Measurements from ENCODE around the gene VAMP7.
"Not testable (repeated sequence)": the region's sequence is repeated elsewhere in the genome, so short reads cannot be mapped to it uniquely, and the experiment has no call there.

Gene VAMP7

DNA sequence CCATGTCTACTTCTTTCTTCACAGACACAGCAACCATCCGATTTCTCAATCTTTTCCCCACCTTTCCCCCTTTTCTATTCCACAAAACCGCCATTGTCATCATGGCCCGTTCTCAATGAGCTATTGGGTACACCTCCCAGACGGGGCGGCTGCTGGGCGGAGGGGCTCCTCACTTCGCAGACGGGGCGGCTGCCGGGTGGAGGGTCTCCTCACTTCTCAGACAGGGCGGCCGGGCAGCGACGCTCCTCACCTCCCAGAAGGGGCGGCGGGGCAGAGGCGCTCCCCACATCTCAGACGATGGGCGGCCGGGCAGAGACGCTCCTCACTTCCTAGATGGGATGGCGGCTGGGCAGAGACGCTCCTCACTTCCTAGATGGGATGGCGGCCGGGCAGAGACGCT lies 26.5 kb downstream of the VAMP7 start:
- DNase-seq (ENCODE audit: low read depth in 2 of 2, low spot score in 1 of 2), result not testable (repeated sequence)

DNA sequence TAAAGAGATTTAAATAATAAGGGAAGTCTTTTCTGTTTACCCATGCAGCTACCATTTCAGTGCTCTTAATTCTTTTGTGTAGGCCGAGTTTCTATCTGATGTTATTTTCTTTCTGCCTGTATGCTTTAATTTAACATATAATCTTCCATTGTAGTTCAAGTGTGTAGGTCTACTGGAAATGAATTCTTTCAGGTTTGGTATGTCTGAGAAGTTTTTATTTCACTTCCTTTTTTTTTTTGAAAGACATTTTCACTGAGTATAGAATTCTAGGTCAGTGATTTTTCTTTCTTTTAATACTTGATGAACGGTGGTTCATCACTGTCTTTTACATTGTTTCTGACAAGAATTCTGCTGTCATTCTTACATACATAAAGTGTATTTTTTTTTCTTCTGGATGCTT lies 42.1 kb downstream of the VAMP7 start:
- DNase-seq (ENCODE audit: low read depth in 2 of 2, low spot score in 1 of 2), result no peak

DNA sequence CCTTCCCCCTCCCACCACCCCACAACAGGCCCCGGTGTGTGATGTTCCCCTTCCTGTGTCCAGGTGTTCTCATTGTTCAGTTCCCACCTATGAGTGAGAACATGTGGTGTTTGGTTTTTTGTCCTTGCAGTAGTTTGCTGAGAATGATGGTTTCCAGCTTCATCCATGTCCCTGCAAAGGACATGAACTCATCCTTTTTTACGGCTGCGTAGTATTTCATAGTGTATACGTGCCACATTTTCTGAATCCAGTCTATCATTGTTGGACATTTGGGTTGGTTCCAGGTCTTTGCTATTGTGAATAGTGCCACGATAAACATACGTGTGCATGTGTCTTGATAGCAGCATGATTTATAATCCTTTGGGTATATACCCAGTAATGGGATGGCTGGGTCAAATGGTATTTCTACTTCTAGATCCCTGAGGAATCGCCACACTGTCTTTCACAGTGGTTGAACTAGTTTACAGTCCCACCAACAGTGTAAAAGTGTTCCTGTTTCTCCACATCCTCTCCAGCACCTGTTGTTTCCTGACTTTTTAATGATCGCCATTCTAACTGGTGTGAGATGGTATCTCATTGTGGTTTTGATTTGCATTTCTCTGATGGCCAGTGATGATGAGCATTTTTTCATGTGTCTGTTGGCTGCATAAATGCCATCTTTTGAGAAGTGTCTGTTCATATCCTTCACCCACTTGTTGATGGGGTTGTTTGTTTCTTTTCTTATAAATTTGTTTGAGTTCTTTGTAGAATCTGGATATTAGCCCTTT lies 49.9 kb downstream of the VAMP7 start:
- not testable (repeated sequence) for DNase-seq (ENCODE audit: low read depth in 2 of 2, low spot score in 1 of 2)

DNA sequence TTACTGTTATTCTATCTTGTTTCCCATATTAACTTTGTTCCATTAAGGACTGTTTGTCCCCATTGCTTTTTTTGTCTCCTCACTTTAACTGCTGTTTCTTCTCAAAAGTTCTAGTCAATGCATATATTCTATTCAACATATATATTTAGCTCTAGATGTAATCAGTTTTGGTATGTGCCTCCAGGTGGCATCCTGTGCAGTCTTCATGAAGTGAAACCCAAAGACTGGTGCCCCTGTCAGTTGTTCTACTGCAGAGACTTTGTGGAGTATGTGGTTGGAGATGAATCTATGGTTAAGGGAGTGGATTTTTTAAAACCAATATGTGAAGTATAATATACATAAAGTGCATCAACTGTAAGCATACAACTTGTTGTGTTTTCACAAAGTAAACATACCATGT lies 57.0 kb downstream of the VAMP7 start:
- DNase-seq (ENCODE audit: low read depth in 2 of 2, low spot score in 1 of 2), result no peak

DNA sequence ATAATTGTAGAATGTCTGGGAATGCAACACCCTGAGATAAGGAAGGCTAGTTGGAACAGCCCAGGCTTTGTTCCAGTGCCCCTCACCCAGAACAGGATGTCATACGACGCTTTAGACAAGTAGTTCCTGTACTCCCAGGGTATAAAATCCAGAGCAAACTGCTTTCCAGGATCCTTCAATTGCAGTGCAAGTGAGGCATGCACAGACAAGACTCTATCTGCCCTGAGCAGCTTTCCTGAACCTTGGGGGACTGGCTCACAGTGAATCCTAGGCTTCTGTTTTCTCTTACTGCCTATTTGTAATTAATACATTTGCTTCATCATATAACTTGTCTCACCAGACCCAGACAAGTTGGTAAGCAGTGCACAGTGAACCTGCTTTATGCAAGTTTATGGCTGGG lies 68.0 kb downstream of the VAMP7 start:
- no peak for DNase-seq (ENCODE audit: low read depth in 2 of 2, low spot score in 1 of 2)

DNA sequence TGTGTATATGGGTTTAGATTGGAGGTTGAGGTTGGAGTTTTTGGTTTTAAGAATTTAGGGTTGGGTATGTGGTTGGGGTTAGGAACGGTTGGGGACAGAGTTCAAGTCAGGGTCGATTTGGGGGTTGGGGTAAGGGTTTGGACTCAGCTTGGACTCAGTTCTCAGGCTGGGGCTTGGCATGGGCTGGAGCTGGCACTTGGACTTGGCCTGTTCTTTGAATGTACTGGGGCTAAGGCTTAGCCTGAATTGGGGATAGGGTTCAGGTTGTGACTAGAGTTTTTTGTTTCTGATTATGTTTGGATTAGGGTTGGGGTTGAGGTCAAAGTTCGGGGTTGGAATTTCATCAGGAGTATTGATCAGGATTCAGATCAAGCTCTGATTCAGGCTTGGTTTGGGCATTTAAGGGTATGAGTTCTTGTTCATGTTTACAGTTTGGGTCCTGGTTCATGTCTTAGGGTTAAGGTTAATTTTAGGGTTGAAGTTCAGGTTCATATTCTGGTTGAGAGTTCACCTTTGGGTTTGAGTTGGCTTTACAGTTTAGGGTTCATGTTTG lies 70.2 kb downstream of the VAMP7 start:
- DNase-seq (ENCODE audit: low read depth in 2 of 2, low spot score in 1 of 2), result no peak

DNA sequence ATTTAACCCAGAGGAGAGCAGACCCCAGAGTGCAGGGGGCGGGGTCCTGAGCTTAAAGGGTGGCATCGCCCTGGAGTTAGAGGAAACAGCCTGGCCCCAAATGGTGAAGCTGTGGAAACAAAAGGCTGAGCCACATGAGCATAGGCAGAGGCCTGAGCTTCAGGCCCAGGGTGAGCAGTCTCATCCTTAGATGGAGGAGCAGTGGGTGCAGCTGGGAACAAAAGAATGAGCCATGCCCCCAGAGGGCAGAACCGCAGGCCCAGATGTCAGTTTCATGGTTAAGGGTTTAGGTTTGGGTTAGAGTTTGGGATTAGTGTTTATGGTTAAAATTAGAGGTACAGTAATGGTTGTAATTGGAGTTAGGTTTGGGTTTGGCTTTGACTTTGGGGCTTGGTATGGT lies 71.9 kb downstream of the VAMP7 start:
- no peak for DNase-seq (ENCODE audit: low read depth in 2 of 2, low spot score in 1 of 2)

DNA sequence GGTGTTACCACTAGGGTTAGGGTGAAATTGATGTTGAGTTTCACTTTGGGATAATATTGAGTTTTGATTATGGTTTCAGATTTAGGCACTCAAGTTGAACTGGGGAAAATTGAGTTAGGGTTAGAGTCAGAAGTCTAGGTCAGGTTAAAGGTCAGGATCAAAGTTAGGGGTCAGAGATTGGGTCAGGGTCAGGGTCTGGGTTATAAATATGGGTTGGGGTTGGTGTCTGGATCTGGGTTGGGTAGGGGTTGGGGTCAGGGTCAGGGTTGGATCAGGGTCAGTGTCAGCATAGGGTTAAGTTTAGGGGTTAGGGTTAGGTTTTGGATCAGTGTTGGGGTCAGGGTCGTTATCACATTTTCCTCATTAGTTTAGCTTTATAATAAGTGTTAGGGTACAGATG lies 73.6 kb downstream of the VAMP7 start:
- DNase-seq (ENCODE audit: low read depth in 2 of 2, low spot score in 1 of 2), result no peak

DNA sequence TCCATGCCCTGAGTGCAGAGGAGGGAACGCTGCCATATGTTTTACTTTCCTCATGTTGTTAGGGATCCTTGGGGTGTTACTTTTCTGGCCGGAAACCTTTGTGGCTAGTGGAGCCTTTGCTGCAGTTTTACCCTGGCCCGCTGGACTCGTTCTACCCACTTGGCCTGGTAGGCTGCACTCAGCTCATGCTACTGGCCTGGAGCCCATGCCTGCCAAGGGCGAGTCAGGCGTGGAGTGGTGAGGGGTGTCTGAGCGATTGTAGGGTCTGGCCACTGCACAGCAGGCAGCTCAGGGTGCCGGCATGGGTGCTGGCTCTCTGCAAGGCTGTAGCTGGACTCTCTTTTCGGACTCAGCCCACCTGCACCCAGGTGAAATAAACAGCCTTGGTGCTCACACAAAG lies 75.0 kb downstream of the VAMP7 start:
- DNase-seq (ENCODE audit: low read depth in 2 of 2, low spot score in 1 of 2), result no peak

DNA sequence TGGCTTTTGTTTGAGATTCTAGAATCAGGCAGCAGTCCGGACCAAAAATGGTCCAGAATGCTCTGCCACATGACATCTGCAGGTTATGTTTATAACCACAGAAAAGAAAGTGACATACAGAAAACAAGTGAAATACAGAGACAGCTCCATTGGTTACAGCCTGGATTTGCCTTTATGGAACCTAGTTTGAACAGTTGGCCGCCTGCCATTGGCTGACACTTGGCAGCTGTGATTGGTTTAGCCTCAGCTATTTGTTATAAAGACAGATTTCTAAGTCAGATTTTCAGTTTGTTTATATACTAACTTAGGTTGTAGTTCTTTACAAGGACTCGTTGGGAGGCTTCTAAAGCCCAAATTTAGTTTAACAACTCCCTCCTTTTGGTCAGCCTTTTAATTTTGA lies 75.5 kb downstream of the VAMP7 start:
- no peak for DNase-seq (ENCODE audit: low read depth in 2 of 2, low spot score in 1 of 2)

DNA sequence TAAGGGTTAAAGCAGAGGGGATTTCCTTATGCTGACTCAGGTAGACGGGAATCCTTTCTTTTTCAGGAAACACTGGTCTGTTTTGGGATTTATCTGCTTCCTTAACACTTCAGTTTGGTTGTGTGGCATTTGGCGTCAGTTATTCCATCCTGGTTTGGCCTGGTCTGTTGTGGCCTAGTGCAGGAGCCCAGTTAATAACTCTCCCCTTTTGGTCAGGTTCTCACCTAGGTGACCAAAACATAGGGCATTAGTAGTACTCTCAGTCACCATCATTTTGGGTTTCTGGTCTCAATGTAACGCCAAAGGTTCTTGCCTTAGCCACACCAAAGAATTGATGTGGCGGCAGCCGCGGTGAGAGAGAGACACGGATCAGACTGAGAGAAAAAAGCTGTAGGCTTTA lies 76.7 kb downstream of the VAMP7 start:
- no peak for DNase-seq (ENCODE audit: low read depth in 2 of 2, low spot score in 1 of 2)

DNA sequence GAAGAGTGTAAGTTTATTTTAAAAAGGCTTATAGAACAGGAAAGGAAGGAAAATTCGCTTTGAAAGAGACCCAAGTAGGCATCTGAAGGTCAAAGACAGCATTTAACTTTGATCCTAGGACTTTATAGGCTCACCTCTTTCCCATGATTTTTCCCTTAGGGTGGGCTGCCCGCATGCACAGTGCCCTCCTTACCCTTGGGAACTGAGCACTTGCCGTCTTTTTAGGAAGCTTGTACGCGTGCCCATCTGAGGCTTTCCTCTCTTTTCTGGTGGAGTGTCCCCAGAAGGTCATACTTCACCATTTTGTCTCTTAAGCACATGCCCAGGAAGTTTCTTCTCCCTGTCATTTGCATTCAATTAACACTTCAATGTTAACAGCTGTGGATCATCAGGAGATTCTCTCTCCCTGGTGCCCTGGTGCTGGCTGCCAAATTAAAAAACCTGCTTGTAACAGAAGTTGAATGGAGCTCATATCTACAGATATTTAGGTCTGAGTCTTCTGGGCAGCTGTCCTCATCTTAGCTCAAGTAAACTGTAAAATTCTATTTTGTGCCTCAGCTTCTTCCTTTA lies 78.0 kb downstream of the VAMP7 start:
- no peak for DNase-seq (ENCODE audit: low read depth in 2 of 2, low spot score in 1 of 2)

DNA sequence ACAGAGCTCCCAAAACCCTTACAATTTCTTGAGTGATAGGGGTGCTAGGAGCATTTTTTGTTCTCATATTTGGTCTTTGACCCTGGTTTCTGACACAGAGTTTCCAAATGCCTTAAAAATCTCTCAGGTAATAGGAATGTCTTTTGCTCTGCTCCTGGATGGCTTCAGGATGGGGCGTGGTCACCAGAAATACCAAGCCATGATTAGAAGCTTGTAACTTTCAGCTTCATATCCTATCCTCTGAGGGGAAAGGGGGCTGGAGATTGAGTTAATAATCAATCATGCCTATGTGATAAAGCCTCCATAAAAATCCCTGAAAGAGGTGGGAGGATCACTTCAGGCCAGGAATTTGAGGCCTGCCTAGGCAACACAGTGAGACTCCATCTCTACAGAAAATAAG lies 81.8 kb downstream of the VAMP7 start:
- DNase-seq (ENCODE audit: low read depth in 2 of 2, low spot score in 1 of 2), result no peak

DNA sequence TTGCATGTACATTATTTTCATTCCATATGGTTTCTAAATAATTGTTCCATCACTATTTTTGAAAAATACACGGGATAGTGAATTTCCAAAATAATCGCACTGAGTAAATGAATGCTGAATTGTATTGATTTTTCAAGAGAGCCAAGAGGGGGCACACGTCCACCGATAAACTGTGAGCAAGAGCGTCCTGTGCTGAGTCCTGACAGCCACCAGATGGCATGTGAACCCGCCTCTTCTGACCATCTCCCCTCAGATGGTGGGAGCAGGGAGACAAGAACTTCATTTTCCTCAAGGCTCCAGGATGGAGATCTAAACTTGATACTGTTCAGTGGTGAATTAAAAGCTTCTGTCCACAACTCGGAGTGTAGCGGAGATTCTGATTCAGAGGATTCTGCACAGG lies 85.7 kb downstream of the VAMP7 start:
- DNase-seq (ENCODE audit: low read depth in 2 of 2, low spot score in 1 of 2), result peak in 1 of 2 donors; percentile 9

DNA sequence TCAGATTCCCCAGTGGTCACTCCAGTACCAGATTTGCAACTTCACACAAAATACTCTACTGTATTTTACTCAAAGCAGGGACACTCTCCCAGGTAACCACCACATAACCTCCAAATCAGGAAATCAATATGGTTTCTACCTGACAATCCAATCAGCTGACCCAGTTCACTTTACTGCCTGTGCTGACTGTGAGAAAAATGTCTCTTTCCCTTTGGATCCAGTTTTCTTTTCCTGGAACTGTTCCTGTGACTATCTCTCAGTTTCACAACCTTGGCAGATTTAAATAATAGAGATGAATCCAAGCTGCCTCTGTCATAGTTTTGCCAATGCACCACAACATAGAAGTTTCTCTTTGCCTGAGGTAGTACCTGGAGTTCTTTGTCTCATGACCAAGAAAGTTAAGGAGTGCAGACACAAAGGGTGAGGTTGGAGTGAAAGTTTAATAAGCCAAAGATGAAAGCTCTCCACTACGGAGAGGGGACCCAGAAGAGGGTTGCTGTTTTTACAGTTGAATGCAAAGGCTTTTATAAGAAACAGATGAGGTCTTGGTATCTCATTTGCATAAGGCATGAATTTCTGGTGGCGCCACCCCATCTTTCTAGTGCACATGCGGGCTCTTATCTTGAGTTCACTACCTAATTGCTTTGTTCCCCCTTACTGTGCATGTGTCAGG lies 86.6 kb downstream of the VAMP7 start:
- no peak for DNase-seq (ENCODE audit: low read depth in 2 of 2, low spot score in 1 of 2)

DNA sequence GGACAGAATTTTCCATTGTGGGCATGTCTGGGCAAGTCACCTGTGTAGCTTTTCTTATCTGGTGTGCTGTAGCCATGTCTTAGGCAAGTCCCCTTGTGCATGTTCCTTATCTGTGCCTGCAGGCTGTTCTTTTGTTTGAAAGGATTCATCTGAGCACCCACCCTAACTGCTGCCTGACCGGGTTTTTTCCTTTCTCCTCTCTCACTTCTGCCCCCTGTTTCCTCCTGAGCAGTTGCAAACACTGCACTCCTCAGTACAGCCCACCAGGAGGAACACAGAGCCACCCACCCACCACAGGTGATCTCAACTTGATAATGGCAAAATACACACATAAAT lies 87.1 kb downstream of the VAMP7 start:
- DNase-seq (ENCODE audit: low read depth in 2 of 2, low spot score in 1 of 2), result no peak

DNA sequence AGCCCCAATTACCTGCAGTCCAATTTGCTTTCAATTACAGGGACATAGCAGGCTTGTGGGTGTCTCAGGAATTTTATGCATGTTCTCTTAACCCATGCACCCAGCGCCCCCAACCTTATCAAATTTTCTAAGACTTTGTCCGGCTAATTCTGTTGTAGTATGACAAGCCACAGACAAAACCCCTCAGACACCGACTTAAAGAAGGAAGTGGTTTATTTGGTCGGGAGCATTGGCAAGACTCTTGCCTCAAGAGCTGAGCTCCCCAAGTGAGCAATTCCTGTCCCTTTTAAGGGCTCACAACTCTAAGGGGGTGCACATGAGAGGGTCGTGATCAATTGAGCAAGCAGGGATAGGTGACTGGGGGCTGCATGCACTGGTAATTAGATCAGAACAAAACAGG lies 87.6 kb downstream of the VAMP7 start:
- no peak for DNase-seq (ENCODE audit: low read depth in 2 of 2, low spot score in 1 of 2)

DNA sequence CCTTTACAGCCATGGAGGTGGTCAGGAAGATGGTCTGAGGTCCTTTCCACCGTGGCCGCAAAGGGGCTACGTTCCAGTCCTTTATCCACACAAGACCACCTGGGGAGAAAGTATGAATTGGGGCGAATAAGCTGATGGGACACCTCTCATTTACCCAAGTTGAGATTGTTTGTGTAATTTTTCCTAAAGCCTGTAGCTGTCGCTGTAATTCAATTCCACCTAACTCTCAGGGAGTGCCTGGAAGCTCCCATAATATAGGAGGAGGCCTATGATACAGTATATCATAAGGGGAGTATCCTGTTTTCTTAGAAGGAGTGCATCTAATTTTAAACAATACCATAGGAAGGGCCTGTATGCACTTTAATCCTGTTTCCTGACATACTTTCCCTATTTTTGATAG lies 90.5 kb downstream of the VAMP7 start:
- not testable (repeated sequence) for DNase-seq (ENCODE audit: low read depth in 2 of 2, low spot score in 1 of 2)

DNA sequence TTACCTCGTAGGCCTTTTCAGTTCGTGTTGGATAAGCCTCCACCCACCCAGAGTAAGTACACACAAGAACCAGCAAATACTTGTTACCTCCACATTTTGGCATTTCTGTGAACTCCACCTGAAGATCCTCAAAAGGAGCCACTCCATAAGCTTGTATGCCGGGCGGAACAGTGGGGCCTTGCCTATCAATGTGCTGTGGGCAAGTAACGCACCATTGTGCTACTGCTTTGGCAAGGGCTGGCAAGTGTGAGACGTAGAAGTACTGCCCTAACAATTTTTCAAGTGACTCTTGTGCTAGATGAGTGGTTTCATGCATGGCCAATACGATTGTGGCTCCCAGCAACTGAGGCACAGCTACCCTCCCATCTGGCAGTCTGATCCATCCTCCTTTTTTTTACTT lies 91.1 kb downstream of the VAMP7 start:
- DNase-seq (ENCODE audit: low read depth in 2 of 2, low spot score in 1 of 2), result not testable (repeated sequence)

DNA sequence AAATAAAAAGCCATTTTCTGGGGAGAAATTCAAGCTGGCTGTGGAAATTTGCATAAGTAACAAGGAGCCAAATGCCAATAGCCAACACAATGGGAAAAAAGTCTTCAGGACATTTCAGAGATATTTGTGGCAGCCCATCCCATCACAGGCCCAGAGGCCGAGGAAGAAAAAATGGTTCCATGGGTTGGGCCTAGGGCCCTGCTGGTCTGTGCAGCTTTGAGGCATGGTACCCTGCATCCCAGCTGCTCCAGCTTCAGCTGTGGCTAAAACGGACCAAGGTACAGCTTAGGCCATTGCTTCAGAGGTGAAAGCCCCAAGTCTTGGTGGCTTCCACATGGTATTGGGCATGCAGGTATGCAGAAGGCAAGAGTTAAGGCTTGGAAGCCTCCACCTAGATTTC lies 102.2 kb downstream of the VAMP7 start:
- no peak for DNase-seq (ENCODE audit: low read depth in 2 of 2, low spot score in 1 of 2)

DNA sequence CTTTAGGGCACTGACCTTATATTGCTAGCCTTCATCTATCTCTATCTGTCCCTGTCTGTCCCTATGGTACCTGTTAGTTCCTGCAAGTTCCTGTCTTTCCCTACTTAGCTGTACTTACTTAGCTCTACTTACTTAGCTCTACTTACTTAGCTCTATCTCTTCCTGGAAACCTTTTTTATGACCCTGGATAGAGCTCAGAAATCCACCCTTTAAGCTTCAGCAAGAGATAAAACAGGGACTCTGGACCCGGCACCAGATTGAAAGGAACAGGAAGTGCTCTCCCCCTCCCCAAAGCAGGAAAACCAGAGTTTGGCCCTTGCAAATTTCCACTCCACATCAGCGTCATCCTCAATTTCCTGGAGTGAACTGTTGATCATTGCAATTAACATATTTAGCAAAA lies 104.1 kb downstream of the VAMP7 start:
- DNase-seq (ENCODE audit: low read depth in 2 of 2, low spot score in 1 of 2), result no peak

DNA sequence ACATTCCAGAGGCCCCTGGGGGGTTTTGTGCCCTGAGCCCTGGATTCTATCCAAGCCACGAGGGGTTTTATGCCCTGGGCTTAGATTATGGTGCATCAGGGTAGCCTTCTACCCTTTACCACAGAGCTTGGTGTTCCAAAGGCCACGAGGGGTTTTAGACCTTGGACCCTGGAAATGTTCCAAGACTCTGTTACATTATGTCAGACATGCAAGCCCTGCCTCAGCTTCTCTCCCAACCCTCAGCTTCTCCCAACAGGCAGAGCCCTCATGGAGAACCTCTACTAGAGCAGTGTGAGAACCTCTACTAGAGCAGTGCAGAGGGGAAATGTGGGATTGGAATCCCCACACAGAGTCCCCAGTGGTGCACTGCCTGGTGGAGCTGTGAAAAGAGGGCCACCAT lies 105.8 kb downstream of the VAMP7 start:
- DNase-seq (ENCODE audit: low read depth in 2 of 2, low spot score in 1 of 2), result not testable (repeated sequence)
